ENCODE data around the gene GPR35. TPM values are rescaled to one million over a fixed set of nuclear protein-coding genes. Genes with fewer than 3 reads are reported as not detected.

The GPR35 gene
- polyA plus RNA-seq, 1 experiment, result 0.06 TPM

- H3K27me3 ChIP-seq (ENCODE audit: control insufficient read depth, insufficient read depth, low read length), result no peaks in the 10 kb centered on the region
- ChIA-PET CTCF (interaction anchor here (0.6 to 1.4 kb wide), 2 partner anchors 9 to 11 kb away, joined by 3 to 4 read pairs; no protein-coding TSS in a partner anchor), POLR2A (no interaction called here)
- TF ChIP-seq, protein P1, sequence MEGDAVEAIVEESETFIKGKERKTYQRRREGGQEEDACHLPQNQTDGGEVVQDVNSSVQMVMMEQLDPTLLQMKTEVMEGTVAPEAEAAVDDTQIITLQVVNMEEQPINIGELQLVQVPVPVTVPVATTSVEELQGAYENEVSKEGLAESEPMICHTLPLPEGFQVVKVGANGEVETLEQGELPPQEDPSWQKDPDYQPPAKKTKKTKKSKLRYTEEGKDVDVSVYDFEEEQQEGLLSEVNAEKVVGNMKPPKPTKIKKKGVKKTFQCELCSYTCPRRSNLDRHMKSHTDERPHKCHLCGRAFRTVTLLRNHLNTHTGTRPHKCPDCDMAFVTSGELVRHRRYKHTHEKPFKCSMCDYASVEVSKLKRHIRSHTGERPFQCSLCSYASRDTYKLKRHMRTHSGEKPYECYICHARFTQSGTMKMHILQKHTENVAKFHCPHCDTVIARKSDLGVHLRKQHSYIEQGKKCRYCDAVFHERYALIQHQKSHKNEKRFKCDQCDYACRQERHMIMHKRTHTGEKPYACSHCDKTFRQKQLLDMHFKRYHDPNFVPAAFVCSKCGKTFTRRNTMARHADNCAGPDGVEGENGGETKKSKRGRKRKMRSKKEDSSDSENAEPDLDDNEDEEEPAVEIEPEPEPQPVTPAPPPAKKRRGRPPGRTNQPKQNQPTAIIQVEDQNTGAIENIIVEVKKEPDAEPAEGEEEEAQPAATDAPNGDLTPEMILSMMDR (IDR thresholded peaks at IDR 0.05; ENCODE audit: low read depth, low read length), result no peak
- H3K27ac ChIP-seq (ENCODE audit: low read depth, low read length), result no peak overlapping the region
- no peak overlapping the region for H3K4me3 ChIP-seq (ENCODE audit: low read depth, low read length)
- H3K9me3 ChIP-seq (ENCODE audit: control insufficient read depth, insufficient read depth, low read length), result no peaks in the 10 kb centered on the region; the same call in 1 of the 2 replicates
- no peak for DNase-seq (ENCODE audit: low read depth, low spot score)
Observed at GRCh38 chr2:240578110-240578450, 47.2 kb upstream of the GPR35 start.

- ChIA-PET POLR2A (no interaction called here), CTCF (interaction anchor here (0.6 to 1.4 kb wide), 2 partner anchors 9 to 12 kb away, joined by 3 to 4 read pairs; no protein-coding TSS in a partner anchor)
- Histone ChIP-seq H3K4me3 (ENCODE audit: low read depth, low read length) (no peak overlapping the region), H3K9me3 (ENCODE audit: control insufficient read depth, insufficient read depth, low read length) (no peaks in the 10 kb centered on the region; the same call in 1 of the 2 replicates), H3K27me3 (ENCODE audit: control insufficient read depth, insufficient read depth, low read length) (no peaks in the 10 kb centered on the region), H3K27ac (ENCODE audit: low read depth, low read length) (no peak overlapping the region)
- TF ChIP-seq, protein P1 (IDR thresholded peaks at IDR 0.05; ENCODE audit: low read depth, low read length), result no peak
- DNase-seq (ENCODE audit: low read depth, low spot score), result no peak
Observed at GRCh38 chr2:240578488-240578887, 46.8 kb upstream of the GPR35 start.

DNA sequence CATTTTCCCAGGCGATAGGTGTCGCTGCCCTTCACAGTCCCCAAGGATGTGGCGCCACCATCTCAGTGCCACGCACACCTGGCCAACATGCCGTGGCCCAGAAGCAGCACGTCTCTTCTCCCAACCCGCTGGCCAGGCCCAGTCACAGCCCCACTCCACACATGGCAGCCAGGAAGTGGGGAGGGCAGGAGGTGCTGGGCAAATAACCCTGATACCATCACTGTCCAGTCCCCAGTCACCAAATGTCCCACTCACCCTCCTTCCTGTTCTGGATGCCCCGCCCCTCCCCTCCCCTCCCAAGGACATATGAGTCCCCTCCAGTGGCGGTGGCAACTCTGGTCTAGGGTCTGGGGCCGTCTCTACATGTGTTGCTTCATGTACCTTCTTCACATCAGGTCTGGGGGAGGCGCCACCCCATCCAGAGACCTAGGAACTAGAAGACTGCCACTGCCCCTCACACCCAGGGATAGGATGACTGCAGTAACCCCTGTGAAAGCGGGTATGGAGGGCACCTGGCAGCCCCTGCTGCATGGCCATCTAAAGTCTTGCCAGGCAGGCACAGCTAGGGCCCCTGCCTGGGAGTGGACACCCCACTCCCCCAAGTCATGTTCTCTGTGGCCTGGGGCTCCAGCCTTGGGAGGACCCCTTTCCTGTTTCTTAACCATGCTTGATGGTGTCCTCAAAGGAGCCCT lies 46.1 kb upstream of the GPR35 start:
- CTCF ChIA-PET, result interaction anchor here (1.4 to 2.0 kb wide), 2 partner anchors 13 kb away, joined by 4 to 24 read pairs; no protein-coding TSS in a partner anchor
- H3K4me3 ChIP-seq (ENCODE audit: low read depth, low read length), result no peak overlapping the region
- no peak overlapping the region for H3K27ac ChIP-seq (ENCODE audit: low read depth, low read length)
- POLR2A ChIA-PET, result interaction anchor here (1.7 kb wide), 1 partner anchor 18 kb away, joined by 5 read pairs; no protein-coding TSS in a partner anchor
- TF ChIP-seq, protein P1 (IDR thresholded peaks at IDR 0.05; ENCODE audit: low read depth, low read length), result no peak
- H3K27me3 ChIP-seq (ENCODE audit: control insufficient read depth, insufficient read depth, low read length), result no peaks in the 10 kb centered on the region
- no peak for DNase-seq (ENCODE audit: low read depth, low spot score)
- H3K9me3 ChIP-seq (ENCODE audit: control insufficient read depth, insufficient read depth, low read length), result no peaks in the 10 kb centered on the region; the same call in 1 of the 2 replicates

GRCh38 chr2:240579771-240580614 lies 45.3 kb upstream of the GPR35 start:
- Histone ChIP-seq H3K9me3 (ENCODE audit: control insufficient read depth, insufficient read depth, low read length) (no peaks in the 10 kb centered on the region; the same call in 1 of the 2 replicates), H3K27me3 (ENCODE audit: control insufficient read depth, insufficient read depth, low read length) (no peaks in the 10 kb centered on the region), H3K4me3 (ENCODE audit: low read depth, low read length) (no peak overlapping the region), H3K27ac (ENCODE audit: low read depth, low read length) (peak overlapping the region; percentile 47)
- ChIA-PET CTCF (interaction anchor here (0.9 to 2.0 kb wide), 2 partner anchors 14 to 260 kb away, joined by 4 to 24 read pairs; no protein-coding TSS in a partner anchor), POLR2A (interaction anchor here (1.7 kb wide), 1 partner anchor 19 kb away, joined by 5 read pairs; no protein-coding TSS in a partner anchor)
- no peak for DNase-seq (ENCODE audit: low read depth, low spot score)
- TF ChIP-seq, protein P1 (IDR thresholded peaks at IDR 0.05; ENCODE audit: low read depth, low read length), result no peak

Measured in AG04450 (cell line).